PC-9 (cell line): ENCODE results near the gene ZNF780A. TPM values are rescaled to one million over a fixed set of nuclear protein-coding genes. Genes with fewer than 3 reads are reported as not detected.

Experiments
- Bru-seq: library from RNA; stranded (reverse); fragments of 400-500 nt; gene quantifications from one replicate; lab custom pipeline; 2021; lab: Mats Ljungman, UMichigan
- BruChase-seq, 2 experiments: library from RNA; stranded (reverse); fragments of 400-500 nt; gene quantifications; one replicate each; lab custom pipeline; 2021; lab: Mats Ljungman, UMichigan
- BruUV-seq: library from RNA; stranded (reverse); fragments of 400-500 nt; replicated peaks from 2 replicates; lab custom pipeline; 2021; lab: Mats Ljungman, UMichigan
- CTCF ChIA-PET: fragments of 300-600 bp; sonication (Branson Sonifier 250); formaldehyde crosslinking; loops from one replicate; lab custom pipeline; 2022; ENCODE audit warnings: antibody characterized with exemption; lab: Charles Lee
- POLR2A ChIA-PET: fragments of 300-600 bp; sonication (Branson Sonifier 250); formaldehyde crosslinking; loops from one replicate; lab custom pipeline; 2022; ENCODE audit warnings: antibody characterized with exemption; ENCODE audit not compliant: unreplicated experiment; lab: Charles Lee
- DNase-seq, 2 experiments: peaks; one replicate each; pipeline versions ENCODE4 v3.0.0 to v3.0.0-alpha.2; 2015 to 2022; ENCODE audit warnings: mixed read lengths in 1 of 2
- H2AFZ ChIP-seq: fragments of 200-600 bp; sonication (generic); 2 replicates; pipeline ENCODE4 v1.8.1; 2017; ENCODE audit warnings: antibody characterized with exemption
- H3F3A ChIP-seq: fragments of 200-600 bp; sonication (generic); 2 replicates; pipeline ENCODE4 v1.8.1; 2017; ENCODE audit warnings: antibody characterized with exemption, mild to moderate bottlenecking, low read depth; ENCODE audit not compliant: insufficient read depth
- H3K27ac ChIP-seq: fragments of 200-600 bp; sonication (generic); 2 replicates; pipeline ENCODE4 v1.6.1; 2016; ENCODE audit warnings: mixed run types
- H3K27me3 ChIP-seq: fragments of 200-600 bp; sonication (generic); 2 replicates; pipeline ENCODE4 v1.6.1; 2016; ENCODE audit warnings: low read depth, mixed run types; ENCODE audit not compliant: insufficient read depth
- H3K36me3 ChIP-seq: fragments of 200-600 bp; sonication (generic); 2 replicates; pipeline ENCODE4 v1.6.1; 2016; ENCODE audit warnings: low read depth, mixed run types
- H3K4me1 ChIP-seq: fragments of 200-600 bp; sonication (generic); replicated peaks from 2 replicates; pipeline ENCODE4 v1.6.1; 2016; ENCODE audit warnings: mixed run types; ENCODE audit not compliant: insufficient read depth
- H3K4me2 ChIP-seq: fragments of 200-600 bp; sonication (generic); 2 replicates; pipeline ENCODE4 v1.6.1; 2017; ENCODE audit warnings: mixed run types
- H3K4me3 ChIP-seq: fragments of 200-600 bp; sonication (generic); 2 replicates; pipeline ENCODE4 v1.6.1; 2016; ENCODE audit warnings: mixed run types
- H3K79me2 ChIP-seq: fragments of 200-600 bp; sonication (generic); 2 replicates; pipeline ENCODE4 v1.6.1; 2017; ENCODE audit warnings: low read depth, mixed run types
- H3K9me2 ChIP-seq: fragments of 200-600 bp; sonication (generic); 2 replicates; pipeline ENCODE4 v1.8.1; 2017; ENCODE audit warnings: mild to moderate bottlenecking; ENCODE audit not compliant: insufficient read depth
- H3K9me3 ChIP-seq: fragments of 200-600 bp; sonication (generic); 2 replicates; pipeline ENCODE4 v1.8.1; 2016; ENCODE audit warnings: low read depth; ENCODE audit not compliant: insufficient read depth
- H4K20me1 ChIP-seq: fragments of 200-600 bp; sonication (generic); 2 replicates; pipeline ENCODE4 v1.8.1; 2017; ENCODE audit not compliant: insufficient read depth
- EZH2 ChIP-seq: fragments of 200-600 bp; sonication (generic); IDR thresholded peaks from 2 replicates; pipeline ENCODE4 v1.8.0; 2017; ENCODE audit warnings: antibody characterized with exemption, low read depth
- intact Hi-C: fragments of 100-400 bp; cut with micrococcal nuclease; formaldehyde crosslinking; loops from one replicate; pipeline ENCODE4 v1.10.0; 2022; ENCODE audit not compliant: unreplicated experiment
- long read RNA-seq: library from polyadenylated mRNA; stranded (forward); transcript quantifications from one replicate; pipeline ENCODE4 v2.0.0, GENCODE V29; 2022
- total RNA-seq: library from RNA; stranded (reverse); gene quantifications from 2 replicates; pipeline ENCODE4 v1.2.3, GENCODE V29; 2021
- TF ChIP-seq, protein P1 (sequence below): fragments of 200-600 bp; sonication (generic); conservative IDR thresholded peaks from 2 replicates; pipeline ENCODE4 v1.6.1; 2017; ENCODE audit warnings: mixed run types, antibody characterized with exemption, mild to moderate bottlenecking, moderate library complexity

Gene ZNF780A
- total RNA-seq (14.6 and 15.5 TPM in 2 replicates), Bru-seq, nascent RNA (percentile 68 among the genes with signal in this experiment), BruChase-seq, experiment 1, labeled RNA remaining after a 2-hour chase (percentile 89 among the genes with signal in this experiment), BruChase-seq, experiment 2, labeled RNA remaining after a 6-hour chase (percentile 73 among the genes with signal in this experiment)
- long read RNA-seq, partial matches to known transcripts, result 0 of 6 reads
- long read RNA-seq, other reads (novel, unspliced or antisense), result 1 of 6 reads

DNA sequence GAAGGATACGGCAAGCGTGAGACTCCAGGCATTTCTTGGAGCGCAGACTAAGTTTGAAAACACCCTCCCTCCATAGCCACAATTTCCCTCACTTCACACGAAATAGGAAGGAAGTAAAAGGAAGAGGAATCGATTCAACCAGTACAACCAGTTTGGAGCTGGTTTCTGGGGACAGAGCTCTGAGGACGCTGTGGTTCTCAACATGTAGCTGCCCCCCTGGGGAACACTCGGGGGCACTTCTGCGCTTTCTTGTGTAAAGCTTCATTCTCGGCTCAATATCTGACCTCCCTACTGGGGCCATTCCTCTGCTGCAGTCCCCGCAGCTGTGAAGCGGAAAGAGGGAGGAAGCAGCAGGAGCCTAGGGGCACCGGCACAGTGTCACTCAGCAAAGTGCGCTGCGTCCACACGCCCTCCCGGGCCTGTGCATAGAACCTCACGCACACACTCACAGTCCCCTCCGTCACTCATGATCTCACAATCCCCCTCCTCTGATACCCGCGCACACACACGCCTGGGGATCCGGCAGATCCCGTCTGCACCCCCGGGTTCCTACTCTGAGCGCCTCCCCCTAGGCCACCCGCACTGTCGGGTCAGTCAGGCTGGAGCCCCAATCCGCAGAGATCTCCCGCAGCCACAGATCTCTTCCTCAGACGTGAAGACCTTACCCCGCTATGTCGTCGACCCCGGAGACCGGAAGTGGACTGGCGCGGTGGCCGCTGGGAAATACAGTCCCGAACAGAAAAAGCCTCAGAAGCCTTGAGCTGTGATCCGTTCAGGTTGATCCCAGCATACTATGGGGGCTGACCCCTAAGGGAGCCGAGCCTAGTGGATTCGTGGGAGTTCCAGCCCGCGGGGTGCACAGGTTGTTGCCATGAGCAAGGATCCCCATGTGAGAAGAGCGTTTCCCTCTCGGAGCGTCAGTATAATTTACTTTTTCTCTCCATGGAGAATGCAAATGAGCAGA is at the start of gene ZNF780A:
TSS of gene ZNF780A (minus strand) at position 703 of the 964 bp plus-strand sequence. CDS start 6,190 bp downstream, outside the sequence.
- CTCF ChIA-PET, result no interaction called here
- intact Hi-C loops, result no loop called here
- TSS peak; percentile 65 for BruUV-seq

GRCh38 chr19:40139533-40140287 is 49.0 kb upstream of the ZNF780A start:
- ChIA-PET POLR2A (interaction anchor here (0.6 kb wide), 1 partner anchor 169 kb away, joined by 3 read pairs; the partner anchor contains the start of gene PSMC4), CTCF (interaction anchor here (0.7 to 1.1 kb wide), 3 partner anchors 85 to 430 kb away, joined by 3 to 5 read pairs (median 4); no protein-coding TSS in a partner anchor)
- Histone ChIP-seq H4K20me1 (no peaks in the 10 kb centered on the region), H3K36me3 (no peaks in the 10 kb centered on the region), H3K79me2 (no peaks in the 10 kb centered on the region), H3K9me3 (no peaks in the 10 kb centered on the region), H3K4me3 (no peak overlapping the region), H3K4me1 (no peaks in the 10 kb centered on the region), H2AFZ (no peak overlapping the region), H3K27ac (no peak overlapping the region), H3F3A (no peaks in the 10 kb centered on the region), H3K4me2 (no peak overlapping the region), H3K27me3 (peaks cover 31% of the 10 kb centered on the region), H3K9me2 (no peaks in the 10 kb centered on the region)
- BruUV-seq, result no TSS peak
- no peak for TF ChIP-seq EZH2
- TF ChIP-seq, protein P1, sequence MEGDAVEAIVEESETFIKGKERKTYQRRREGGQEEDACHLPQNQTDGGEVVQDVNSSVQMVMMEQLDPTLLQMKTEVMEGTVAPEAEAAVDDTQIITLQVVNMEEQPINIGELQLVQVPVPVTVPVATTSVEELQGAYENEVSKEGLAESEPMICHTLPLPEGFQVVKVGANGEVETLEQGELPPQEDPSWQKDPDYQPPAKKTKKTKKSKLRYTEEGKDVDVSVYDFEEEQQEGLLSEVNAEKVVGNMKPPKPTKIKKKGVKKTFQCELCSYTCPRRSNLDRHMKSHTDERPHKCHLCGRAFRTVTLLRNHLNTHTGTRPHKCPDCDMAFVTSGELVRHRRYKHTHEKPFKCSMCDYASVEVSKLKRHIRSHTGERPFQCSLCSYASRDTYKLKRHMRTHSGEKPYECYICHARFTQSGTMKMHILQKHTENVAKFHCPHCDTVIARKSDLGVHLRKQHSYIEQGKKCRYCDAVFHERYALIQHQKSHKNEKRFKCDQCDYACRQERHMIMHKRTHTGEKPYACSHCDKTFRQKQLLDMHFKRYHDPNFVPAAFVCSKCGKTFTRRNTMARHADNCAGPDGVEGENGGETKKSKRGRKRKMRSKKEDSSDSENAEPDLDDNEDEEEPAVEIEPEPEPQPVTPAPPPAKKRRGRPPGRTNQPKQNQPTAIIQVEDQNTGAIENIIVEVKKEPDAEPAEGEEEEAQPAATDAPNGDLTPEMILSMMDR, result peak; percentile 84
- intact Hi-C loops, result loop anchor here (1.0 to 10.0 kb wide), 7 partner anchors 16 to 1715 kb away; no protein-coding TSS in a partner anchor
- DNase-seq, result peak in 1 of 2 experiments; percentile 54

More for the DNA sequence above, at the start of gene ZNF780A:
- Histone ChIP-seq H3F3A (peaks cover 20% of the 10 kb centered on the region), H3K4me3 (peak within 1 kb of the TSS; percentile 91), H3K4me2 (peak within 1 kb of the TSS; percentile 91), H3K9me2 (no peaks in the 10 kb centered on the region), H3K9me3 (no peaks in the 10 kb centered on the region), H3K27me3 (no peaks in the 10 kb centered on the region), H4K20me1 (no peaks in the 10 kb centered on the region), H3K4me1 (peaks cover 14% of the 10 kb centered on the region), H3K79me2 (peaks cover 27% of the 10 kb centered on the region; the same call in 1 of the 2 replicates), H3K27ac (peak within 1 kb of the TSS; percentile 47), H3K36me3 (no peaks in the 10 kb centered on the region; the same call in 1 of the 2 replicates), H2AFZ (peak within 1 kb of the TSS; percentile 98)
- no peak for TF ChIP-seq EZH2
- TF ChIP-seq, protein P1, result no peak
- peak; percentile 57 to 67 for DNase-seq
- POLR2A ChIA-PET, result interaction anchor here (0.6 to 0.8 kb wide), 7 partner anchors 10 to 1232 kb away, joined by 3 to 7 read pairs (median 4); no protein-coding TSS in a partner anchor
